T-cell (primary cell): ENCODE data around the gene GPR146. TPM values are rescaled to one million over a fixed set of nuclear protein-coding genes. Genes with fewer than 3 reads are reported as not detected.
A peak's percentile ranks its signal among the peaks of the same experiment; 100 is the strongest.

ENCODE experiments used
- ATAC-seq, 4 experiments: fragments of 200-7000 bp in 3 of 4; fragments of 150-1000 bp in 1 of 4; cut with Tn5 transposase; replicated peaks in 1 of 4; 1 replicate in 3 of 4; 2 replicates in 1 of 4; pipeline ENCODE4 v1.10.0; 2021; ENCODE audit warnings: moderate library complexity in 3 of 4, mild to moderate bottlenecking in 2 of 4, moderate number of reproducible peaks in 1 of 4
- CTCF ChIA-PET, 2 donors: fragments of 300-600 bp; sonication (Branson Sonifier 250); formaldehyde crosslinking; loops; one replicate each; lab custom pipeline; 2022; ENCODE audit warnings: antibody characterized with exemption in 2 of 2; lab: Charles Lee
- POLR2A ChIA-PET, 2 donors: fragments of 300-600 bp; sonication (Branson Sonifier 250); formaldehyde crosslinking; loops; one replicate each; lab custom pipeline; 2022; ENCODE audit warnings: antibody characterized with exemption in 2 of 2; lab: Charles Lee
- DNase-seq, 35 experiments: peaks; one replicate each; pipeline versions ENCODE4 v3.0.0 to v3.0.0-alpha.2; 2013 to 2023
- H3K27ac ChIP-seq: one replicate; pipeline ENCODE4 v1.5.1; 2013; ENCODE audit warnings: low read length
- H3K27me3 ChIP-seq, 2 experiments: replicated peaks in 1 of 2; 1 replicate in 1 of 2; 2 replicates in 1 of 2; pipeline versions ENCODE4 v1.6.1 to v1.7.0; 2013; ENCODE audit warnings: low read length in 1 of 2, mixed read lengths in 1 of 2; ENCODE audit not compliant: control insufficient read depth in 2 of 2, insufficient read depth in 2 of 2; ENCODE audit errors: extremely low read depth in 1 of 2
- H3K36me3 ChIP-seq, 2 donors: 1 replicate in 1 of 2; 2 replicates in 1 of 2; pipeline versions ENCODE4 v1.6.1 to v1.7.0; 2013; ENCODE audit warnings: low read length in 1 of 2; ENCODE audit not compliant: control insufficient read depth in 2 of 2, insufficient read depth in 1 of 2; ENCODE audit errors: extremely low read depth in 1 of 2
- H3K4me1 ChIP-seq, 2 experiments: 1 replicate in 1 of 2; 2 replicates in 1 of 2; pipeline versions ENCODE4 v1.6.1 to v1.7.0; 2013; ENCODE audit warnings: low read length in 2 of 2, mixed read lengths in 1 of 2; ENCODE audit not compliant: insufficient read depth in 2 of 2, control insufficient read depth in 1 of 2; ENCODE audit errors: extremely low read depth in 1 of 2
- H3K4me3 ChIP-seq, 2 donors: 1 replicate in 1 of 2; 2 replicates in 1 of 2; pipeline versions ENCODE4 v1.5.1 to v1.7.0; 2013; ENCODE audit warnings: mild to moderate bottlenecking in 2 of 2, low read length in 1 of 2, moderate library complexity in 1 of 2; ENCODE audit not compliant: control insufficient read depth in 1 of 2; ENCODE audit errors: extremely low read depth in 1 of 2
- H3K9me3 ChIP-seq: 2 replicates; pipeline ENCODE4 v1.7.0; 2013
- H3K27ac Mint-ChIP-seq, 2 donors: one replicate each; pipeline ENCODE4 v1.8.0; 2020 to 2021; ENCODE audit warnings: mild to moderate bottlenecking in 2 of 2, mixed read lengths in 2 of 2
- H3K27me3 Mint-ChIP-seq, 2 donors: one replicate each; pipeline ENCODE4 v1.8.0; 2021 to 2022; ENCODE audit warnings: mixed read lengths in 2 of 2
- H3K36me3 Mint-ChIP-seq: one replicate; pipeline ENCODE4 v1.8.0; 2021; ENCODE audit warnings: mixed read lengths
- H3K4me1 Mint-ChIP-seq, 3 donors: one replicate each; pipeline ENCODE4 v1.8.0; 2020 to 2022; ENCODE audit warnings: mixed read lengths in 3 of 3, mild to moderate bottlenecking in 1 of 3
- H3K4me3 Mint-ChIP-seq, 3 donors: one replicate each; pipeline ENCODE4 v1.8.0; 2020 to 2022; ENCODE audit warnings: mild to moderate bottlenecking in 3 of 3, mixed read lengths in 3 of 3, moderate library complexity in 3 of 3
- H3K9me3 Mint-ChIP-seq, 3 donors: one replicate each; pipeline ENCODE4 v1.8.0; 2020 to 2022; ENCODE audit warnings: mixed read lengths in 3 of 3
- WGBS: methylation state at CpG from one replicate; pipeline ENCODE4 v1.1.5; 2013; ENCODE audit warnings: missing lambda C conversion rate; ENCODE audit not compliant: insufficient coverage; 5-methylcytosine and 5-hydroxymethylcytosine counted together
- total RNA-seq, 35 experiments: library from RNA in 6 of 35; stranded (reverse) in 6 of 35; fragments of 120-200 nt in 1 of 35; gene quantifications; one replicate each; pipeline versions ENCODE4 v1.2.1 to v1.2.4 and lab custom pipeline; 2013 to 2026

The GPR146 gene
- total RNA-seq, 5 donors from 2014 or later (not counting 1 experiment from before 2014, with no cell fraction given): 11.9 to 14.7 (median 13.0) TPM

- peaks cover 11% of the 10 kb centered on the region for H3K36me3 Mint-ChIP-seq
- no peak overlapping the region for H3K4me3 Mint-ChIP-seq
- no peak overlapping the region for H3K27ac Mint-ChIP-seq
- H3K9me3 ChIP-seq: no peaks in the 10 kb centered on the region
- WGBS: 96% methylated on average over 39 of the region's 51 CpGs
- CTCF ChIA-PET: no interaction called here
- ATAC-seq (no peak), DNase-seq (no peak)
- H3K27me3 ChIP-seq: no peaks in the 10 kb centered on the region
- H3K36me3 ChIP-seq: peaks cover 0 to 9% of the 10 kb centered on the region in 2 donors
- no peaks in the 10 kb centered on the region for H3K27me3 Mint-ChIP-seq
- no peaks in the 10 kb centered on the region for H3K9me3 Mint-ChIP-seq
- POLR2A ChIA-PET: no interaction called here
- H3K4me1 Mint-ChIP-seq: peaks cover 8 to 25% (median 16%) of the 10 kb centered on the region in 3 donors
- H3K4me1 ChIP-seq: peaks cover 0 to 16% of the 10 kb centered on the region in 2 experiments
- H3K4me3 ChIP-seq: no peak overlapping the region
- no peak overlapping the region for H3K27ac ChIP-seq
These were observed 27.5 kb upstream of the GPR146 start for GRCh38 chr7:1016577-1017531.

GRCh38 chr7:1017586-1018333, 26.6 kb upstream of the GPR146 start:
- H3K4me3 Mint-ChIP-seq: no peak overlapping the region
- H3K4me1 Mint-ChIP-seq: peaks cover 8 to 25% (median 20%) of the 10 kb centered on the region in 3 donors
- 94% methylated on average over 17 of the region's 34 CpGs for WGBS
- H3K9me3 Mint-ChIP-seq: no peaks in the 10 kb centered on the region
- Histone ChIP-seq H3K4me3 (no peak overlapping the region), H3K9me3 (no peaks in the 10 kb centered on the region), H3K36me3 (peaks cover 0 to 9% of the 10 kb centered on the region in 2 donors), H3K27ac (no peak overlapping the region), H3K27me3 (no peaks in the 10 kb centered on the region), H3K4me1 (peaks cover 0 to 10% of the 10 kb centered on the region in 2 experiments)
- no peak for DNase-seq
- peak overlapping the region in 1 of 2 donors; percentile 49 for H3K27ac Mint-ChIP-seq
- H3K36me3 Mint-ChIP-seq: peaks cover 17% of the 10 kb centered on the region
- POLR2A ChIA-PET: no interaction called here
- CTCF ChIA-PET: no interaction called here
- H3K27me3 Mint-ChIP-seq: no peaks in the 10 kb centered on the region
- ATAC-seq: no peak

GRCh38 chr7:1018334-1018695, 26.0 kb upstream of the GPR146 start:
- ChIA-PET CTCF (no interaction called here), POLR2A (no interaction called here)
- Mint-ChIP-seq H3K27me3 (no peaks in the 10 kb centered on the region), H3K9me3 (no peaks in the 10 kb centered on the region), H3K27ac (peak overlapping the region in 1 of 2 donors; percentile 49), H3K4me3 (no peak overlapping the region), H3K4me1 (peaks cover 8 to 25% (median 23%) of the 10 kb centered on the region in 3 donors), H3K36me3 (peaks cover 18% of the 10 kb centered on the region)
- Histone ChIP-seq H3K27ac (no peak overlapping the region), H3K27me3 (no peaks in the 10 kb centered on the region), H3K36me3 (peaks cover 0 to 9% of the 10 kb centered on the region in 2 donors), H3K9me3 (no peaks in the 10 kb centered on the region), H3K4me1 (peaks cover 0 to 10% of the 10 kb centered on the region in 2 experiments), H3K4me3 (no peak overlapping the region)
- DNase-seq: no peak
- ATAC-seq: no peak
- WGBS: 92% methylated on average over 13 of the region's 13 CpGs

GRCh38 chr7:1019255-1019785, 25.0 kb upstream of the GPR146 start:
- Mint-ChIP-seq H3K4me1 (peaks cover 8 to 25% (median 20%) of the 10 kb centered on the region in 3 donors), H3K27ac (no peak overlapping the region), H3K27me3 (no peaks in the 10 kb centered on the region), H3K36me3 (peaks cover 21% of the 10 kb centered on the region), H3K9me3 (no peaks in the 10 kb centered on the region), H3K4me3 (no peak overlapping the region)
- no peaks in the 10 kb centered on the region for H3K9me3 ChIP-seq
- 86% methylated on average over 11 of the region's 14 CpGs for WGBS
- peaks cover 0 to 10% of the 10 kb centered on the region in 2 experiments for H3K4me1 ChIP-seq
- POLR2A ChIA-PET: no interaction called here
- H3K4me3 ChIP-seq: no peak overlapping the region
- no peak overlapping the region for H3K27ac ChIP-seq
- no peaks in the 10 kb centered on the region for H3K27me3 ChIP-seq
- peaks cover 0 to 11% of the 10 kb centered on the region in 2 donors for H3K36me3 ChIP-seq
- CTCF ChIA-PET: interaction anchor here in 1 of 2 donors (0.7 kb wide), 1 partner anchor 21 kb away, joined by 9 read pairs; no protein-coding TSS in a partner anchor
- no peak for ATAC-seq
- DNase-seq: no peak

GRCh38 chr7:1019789-1020610, 24.3 kb upstream of the GPR146 start:
- Mint-ChIP-seq H3K4me1 (peaks cover 8 to 28% (median 20%) of the 10 kb centered on the region in 3 donors), H3K27ac (no peak overlapping the region), H3K9me3 (no peaks in the 10 kb centered on the region), H3K4me3 (no peak overlapping the region), H3K27me3 (no peaks in the 10 kb centered on the region), H3K36me3 (peaks cover 21% of the 10 kb centered on the region)
- H3K9me3 ChIP-seq: no peaks in the 10 kb centered on the region
- 96% methylated on average over 36 of the region's 42 CpGs for WGBS
- H3K36me3 ChIP-seq: peaks cover 0 to 15% of the 10 kb centered on the region in 2 donors
- ChIA-PET POLR2A (no interaction called here), CTCF (interaction anchor here in 1 of 2 donors (0.7 kb wide), 1 partner anchor 21 kb away, joined by 9 read pairs; no protein-coding TSS in a partner anchor)
- peaks cover 0 to 10% of the 10 kb centered on the region in 2 experiments for H3K4me1 ChIP-seq
- no peak overlapping the region for H3K27ac ChIP-seq
- no peak for ATAC-seq
- DNase-seq: no peak
- H3K4me3 ChIP-seq: no peak overlapping the region
- no peaks in the 10 kb centered on the region for H3K27me3 ChIP-seq
